NB4 (cell line): ENCODE results near the gene TOMM40.

Source experiments
- DNase-seq: peaks from one replicate; pipeline ENCODE4 v3.0.0; 2010; ENCODE audit warnings: low read depth
- H3K4me3 ChIP-seq: one replicate; pipeline ENCODE4 v1.5.1; 2011; ENCODE audit warnings: mild to moderate bottlenecking, low read depth, low read length, moderate library complexity
- CTCF ChIP-seq: IDR thresholded peaks from one replicate; pipeline ENCODE4 v1.5.1; 2012; ENCODE audit warnings: low read depth, low read length
- MAX ChIP-seq: IDR thresholded peaks from 2 replicates; pipeline ENCODE4 v1.6.1; 2011; ENCODE audit warnings: low read depth, low read length
- MYC ChIP-seq: IDR thresholded peaks from 2 replicates; pipeline ENCODE4 v1.6.1; 2011; ENCODE audit warnings: low read depth, low read length
- POLR2A ChIP-seq: IDR thresholded peaks from 2 replicates; pipeline ENCODE4 v1.6.1; 2011; ENCODE audit warnings: mild to moderate bottlenecking; ENCODE audit not compliant: insufficient read length; ENCODE audit errors: extremely low read depth

TOMM40 gene

GRCh38 chr19:44848036-44848811 lies 42.8 kb upstream of the TOMM40 start:
- no peak for TF ChIP-seq MYC
- no peak for TF ChIP-seq MAX
- no peak for TF ChIP-seq CTCF
- TF ChIP-seq POLR2A, result no peak
- no peak for DNase-seq
- H3K4me3 ChIP-seq, result no peak overlapping the region

- H3K4me3 ChIP-seq, result no peak overlapping the region
- TF ChIP-seq MYC (no peak), CTCF (no peak), MAX (no peak), POLR2A (no peak)
- no peak for DNase-seq
Measured at GRCh38 chr19:44848812-44849447, 42.1 kb upstream of the TOMM40 start.

GRCh38 chr19:44850641-44851109 lies 40.4 kb upstream of the TOMM40 start:
- H3K4me3 ChIP-seq, result no peak overlapping the region
- TF ChIP-seq CTCF (no peak), MYC (no peak), POLR2A (no peak), MAX (no peak)
- no peak for DNase-seq

GRCh38 chr19:44851427-44851826 lies 39.6 kb upstream of the TOMM40 start:
- TF ChIP-seq CTCF (no peak), POLR2A (no peak), MAX (no peak), MYC (no peak)
- H3K4me3 ChIP-seq, result no peak overlapping the region
- no peak for DNase-seq

- TF ChIP-seq MAX (no peak), CTCF (no peak), POLR2A (no peak), MYC (no peak)
- H3K4me3 ChIP-seq, result no peak overlapping the region
- no peak for DNase-seq
Measured at GRCh38 chr19:44855606-44856005, 35.4 kb upstream of the TOMM40 start.
